ENCODE data around the gene CCDC148. TPM values are rescaled to one million over a fixed set of nuclear protein-coding genes. Genes with fewer than 3 reads are reported as not detected.

The CCDC148 gene
- total RNA-seq, 1 donor from 2014 or later: 2.4 TPM

- Histone ChIP-seq H3K4me1 (ENCODE audit: insufficient read depth, low read length) (no peaks in the 10 kb centered on the region), H4K20me1 (ENCODE audit: insufficient read depth, low read length) (no peaks in the 10 kb centered on the region), H2AFZ (ENCODE audit: low read depth, low read length) (no peak overlapping the region), H3K4me2 (ENCODE audit: low read length) (peak overlapping the region; percentile 12), H3K4me3 (ENCODE audit: insufficient read depth, low read depth, low read length) (no peak overlapping the region), H3K27me3 (ENCODE audit: insufficient read depth, low read length) (no peaks in the 10 kb centered on the region), H3K79me2 (ENCODE audit: insufficient read depth, low read length) (no peaks in the 10 kb centered on the region), H3K9me3 (ENCODE audit: insufficient read depth, low read depth, low read length) (no peaks in the 10 kb centered on the region), H3K9ac (ENCODE audit: low read length) (no peak overlapping the region), H3K27ac (ENCODE audit: low read depth, low read length) (no peak overlapping the region), H3K36me3 (ENCODE audit: insufficient read depth, low read length) (no peaks in the 10 kb centered on the region)
- Mint-ChIP-seq H3K9me3 (ENCODE audit: unreplicated experiment) (peaks cover 7% of the 10 kb centered on the region), H3K27me3 (ENCODE audit: low read depth, unreplicated experiment) (no peaks in the 10 kb centered on the region), H3K36me3 (ENCODE audit: low read depth, unreplicated experiment) (peaks cover 3% of the 10 kb centered on the region), H3K27ac (ENCODE audit: unreplicated experiment) (no peak overlapping the region), H3K4me3 (ENCODE audit: unreplicated experiment) (no peak overlapping the region), H3K4me1 (ENCODE audit: low read depth, unreplicated experiment) (peaks cover 7% of the 10 kb centered on the region)
- no peak for TF ChIP-seq EZH2 (IDR thresholded peaks at IDR 0.05; ENCODE audit: insufficient read depth, low read length)
- TF ChIP-seq CTCF (IDR thresholded peaks at IDR 0.05; ENCODE audit: insufficient read depth, low read depth, low read length): no peak
- FAIRE-seq (no peak), DNase-seq (ENCODE audit: low read depth) (no peak)
Observed at GRCh38 chr2:158325782-158326340, 130.7 kb downstream of the CCDC148 start.

- no peak overlapping the region for H2AFZ ChIP-seq (ENCODE audit: low read depth, low read length)
- no peak overlapping the region for H3K4me3 ChIP-seq (ENCODE audit: insufficient read depth, low read depth, low read length)
- H3K4me1 ChIP-seq (ENCODE audit: insufficient read depth, low read length): no peaks in the 10 kb centered on the region
- peak overlapping the region; percentile 12 for H3K4me2 ChIP-seq (ENCODE audit: low read length)
- Mint-ChIP-seq H3K4me3 (ENCODE audit: unreplicated experiment) (no peak overlapping the region), H3K27me3 (ENCODE audit: low read depth, unreplicated experiment) (no peaks in the 10 kb centered on the region), H3K27ac (ENCODE audit: unreplicated experiment) (no peak overlapping the region), H3K36me3 (ENCODE audit: low read depth, unreplicated experiment) (no peaks in the 10 kb centered on the region), H3K4me1 (ENCODE audit: low read depth, unreplicated experiment) (peaks cover 8% of the 10 kb centered on the region), H3K9me3 (ENCODE audit: unreplicated experiment) (peaks cover 2% of the 10 kb centered on the region)
- no peaks in the 10 kb centered on the region for H3K36me3 ChIP-seq (ENCODE audit: insufficient read depth, low read length)
- peak; percentile 83 for DNase-seq (ENCODE audit: low read depth)
- TF ChIP-seq CTCF (IDR thresholded peaks at IDR 0.05; ENCODE audit: insufficient read depth, low read depth, low read length): no peak
- no peak for TF ChIP-seq EZH2 (IDR thresholded peaks at IDR 0.05; ENCODE audit: insufficient read depth, low read length)
- H3K9me3 ChIP-seq (ENCODE audit: insufficient read depth, low read depth, low read length): no peaks in the 10 kb centered on the region
- no peaks in the 10 kb centered on the region for H4K20me1 ChIP-seq (ENCODE audit: insufficient read depth, low read length)
- FAIRE-seq: no peak
- H3K27me3 ChIP-seq (ENCODE audit: insufficient read depth, low read length): no peaks in the 10 kb centered on the region
- no peak overlapping the region for H3K9ac ChIP-seq (ENCODE audit: low read length)
- no peaks in the 10 kb centered on the region for H3K79me2 ChIP-seq (ENCODE audit: insufficient read depth, low read length)
- H3K27ac ChIP-seq (ENCODE audit: low read depth, low read length): peak overlapping the region; percentile 15
Observed at GRCh38 chr2:158325031-158325781, 131.3 kb downstream of the CCDC148 start.

- H3K4me2 ChIP-seq (ENCODE audit: low read length): no peak overlapping the region
- no peak overlapping the region for H2AFZ ChIP-seq (ENCODE audit: low read depth, low read length)
- H3K9me3 ChIP-seq (ENCODE audit: insufficient read depth, low read depth, low read length): no peaks in the 10 kb centered on the region
- H3K9me3 Mint-ChIP-seq (ENCODE audit: unreplicated experiment): peaks cover 2% of the 10 kb centered on the region
- H3K4me1 ChIP-seq (ENCODE audit: insufficient read depth, low read length): no peaks in the 10 kb centered on the region
- H3K27ac ChIP-seq (ENCODE audit: low read depth, low read length): no peak overlapping the region
- peak; percentile 45 for FAIRE-seq
- no peaks in the 10 kb centered on the region for H3K27me3 Mint-ChIP-seq (ENCODE audit: low read depth, unreplicated experiment)
- no peaks in the 10 kb centered on the region for H4K20me1 ChIP-seq (ENCODE audit: insufficient read depth, low read length)
- H3K27me3 ChIP-seq (ENCODE audit: insufficient read depth, low read length): no peaks in the 10 kb centered on the region
- H3K4me1 Mint-ChIP-seq (ENCODE audit: low read depth, unreplicated experiment): peaks cover 8% of the 10 kb centered on the region
- TF ChIP-seq CTCF (IDR thresholded peaks at IDR 0.05; ENCODE audit: insufficient read depth, low read depth, low read length): no peak
- TF ChIP-seq EZH2 (IDR thresholded peaks at IDR 0.05; ENCODE audit: insufficient read depth, low read length): no peak
- H3K4me3 Mint-ChIP-seq (ENCODE audit: unreplicated experiment): no peak overlapping the region
- no peaks in the 10 kb centered on the region for H3K36me3 ChIP-seq (ENCODE audit: insufficient read depth, low read length)
- no peaks in the 10 kb centered on the region for H3K36me3 Mint-ChIP-seq (ENCODE audit: low read depth, unreplicated experiment)
- H3K79me2 ChIP-seq (ENCODE audit: insufficient read depth, low read length): no peaks in the 10 kb centered on the region
- H3K4me3 ChIP-seq (ENCODE audit: insufficient read depth, low read depth, low read length): no peak overlapping the region
- H3K9ac ChIP-seq (ENCODE audit: low read length): no peak overlapping the region
- no peak for DNase-seq (ENCODE audit: low read depth)
- no peak overlapping the region for H3K27ac Mint-ChIP-seq (ENCODE audit: unreplicated experiment)
Observed at GRCh38 chr2:158323381-158323780, 133.2 kb downstream of the CCDC148 start.
